ENCODE results near the gene COA1. TPM values are rescaled to one million over a fixed set of nuclear protein-coding genes. Genes with fewer than 3 reads are reported as not detected.
"Not testable (repeated sequence)": the region's sequence is repeated elsewhere in the genome, so short reads cannot be mapped to it uniquely, and the experiment has no call there.

The COA1 gene
- total and polyA plus RNA-seq, 9 of the 15 experiments (the other 6 are each of a cell fraction or from before 2014, with no cell fraction given) = 98.9 to 463 (median 181) TPM

GRCh38 chr7:43734575-43735332 lies 5.4 kb upstream of the COA1 start:
- H3K9me3 ChIP-seq (replicated peaks; ENCODE audit: control insufficient read depth, insufficient read depth, low read depth, low read length); H4K20me1 ChIP-seq (replicated peaks; ENCODE audit: control insufficient read depth, insufficient read depth, low read length); BruUV-seq (replicated peaks); H3K27me3 ChIP-seq (ENCODE audit: control insufficient read depth in 2 of 2, insufficient read depth in 2 of 2, low read length in 2 of 2); H3K9me1 ChIP-seq (ENCODE audit: control insufficient read depth, insufficient read depth, low read length); CTCF ChIA-PET (ENCODE audit: low intra/inter-chr PET ratio); H3K36me3 ChIP-seq (ENCODE audit: control insufficient read depth, insufficient read depth, low read length); H3K4me3 ChIP-seq; intact Hi-C loops (cut with micrococcal nuclease); in situ Hi-C loops (cut with MboI); H3K79me2 ChIP-seq (ENCODE audit: control insufficient read depth, insufficient read depth, low read length): not testable (repeated sequence)
- peak overlapping the region; percentile 76 for H3K27ac ChIP-seq (ENCODE audit: extremely low read depth, low read depth, low read length)
- POLR2A ChIA-PET = interaction anchor here (1.0 to 2.3 kb wide), 5 partner anchors 8 to 23 kb away, joined by 3 to 9 read pairs (median 4); partner anchors contain the start of gene BLVRA
- peak; percentile 15 for FAIRE-seq
- WGBS (ENCODE audit: insufficient coverage, low coverage, missing lambda C conversion rate) = 16% methylated on average over 18 of the region's 18 CpGs
- H3K9ac ChIP-seq (ENCODE audit: insufficient read depth in 1 of 2, low read depth in 2 of 2, low read length in 2 of 2) = peak overlapping the region; percentile 32 to 43; a peak in 2 of 4 replicates
- ATAC-seq = peak; percentile 7; the same call in 2 of the 3 replicates
- peak overlapping the region; percentile 45 for H3K4me2 ChIP-seq (ENCODE audit: insufficient read depth, low read length)
- DNase-seq (ENCODE audit: extremely low read depth in 1 of 4, low spot score in 3 of 4) = peak in 1 of 4 experiments; percentile 81
- peaks cover 12 to 24% of the 10 kb centered on the region in 2 experiments for H3K4me1 ChIP-seq (replicated peaks in 1 of 2; ENCODE audit: control insufficient read depth in 2 of 2, insufficient read depth in 2 of 2, low read length in 2 of 2)
- H2AFZ ChIP-seq (ENCODE audit: low read depth, low read length) = peak overlapping the region; percentile 82
- peak in 1 of 2 experiments; percentile 54; a peak in 1 of 4 replicates for TF ChIP-seq ZNF639 (CRISPR knock-in tag; conservative IDR thresholded peaks at IDR 0.05 in 1 of 2, IDR thresholded peaks at IDR 0.05 in 1 of 2)
- peak; percentile 28; the same call in 1 of the 2 replicates for TF ChIP-seq SP1 (CRISPR knock-in tag; IDR thresholded peaks at IDR 0.05)
- TF ChIP-seq ZFX (CRISPR knock-in tag; IDR thresholded peaks at IDR 0.05) = peak; percentile 62
- TF ChIP-seq TFE3 (CRISPR knock-in tag; IDR thresholded peaks at IDR 0.05) = peak; percentile 98
- TF ChIP-seq AFF1 (IDR thresholded peaks at IDR 0.05; ENCODE audit: low read depth in 1 of 2, partially characterized antibody in 2 of 2) = peak; percentile 24 to 69
- peak; percentile 98 for TF ChIP-seq LEF1 (IDR thresholded peaks at IDR 0.05)
- TF ChIP-seq KLF6 (CRISPR knock-in tag; IDR thresholded peaks at IDR 0.05; ENCODE audit: borderline replicate concordance) = peak; percentile 73; the same call in 1 of the 2 replicates
- peak; percentile 54; the same call in 1 of the 2 replicates for TF ChIP-seq VEZF1 (CRISPR knock-in tag; IDR thresholded peaks at IDR 0.05)
